ENCODE data around the gene PADI2.

- TF ChIP-seq CTCF (IDR thresholded peaks at IDR 0.05 in 2 of 3, conservative IDR thresholded peaks at IDR 0.05 in 1 of 3; ENCODE audit: insufficient read depth in 2 of 3, low read depth in 1 of 3, low read length in 3 of 3): no peak
- TF ChIP-seq HMGXB4 (CRISPR knock-in tag; IDR thresholded peaks at IDR 0.05): no peak
- TF ChIP-seq ZBTB49 (CRISPR knock-in tag; IDR thresholded peaks at IDR 0.05; ENCODE audit: borderline replicate concordance): no peak
- no peak for TF ChIP-seq ELF1 (tag; IDR thresholded peaks at IDR 0.05)
Observed at GRCh38 chr1:17052038-17052437, 67.2 kb downstream of the PADI2 start.
